ENCODE data around the gene E4F1.
A peak's percentile ranks its signal among the peaks of the same experiment; 100 is the strongest.

Gene E4F1

DNA sequence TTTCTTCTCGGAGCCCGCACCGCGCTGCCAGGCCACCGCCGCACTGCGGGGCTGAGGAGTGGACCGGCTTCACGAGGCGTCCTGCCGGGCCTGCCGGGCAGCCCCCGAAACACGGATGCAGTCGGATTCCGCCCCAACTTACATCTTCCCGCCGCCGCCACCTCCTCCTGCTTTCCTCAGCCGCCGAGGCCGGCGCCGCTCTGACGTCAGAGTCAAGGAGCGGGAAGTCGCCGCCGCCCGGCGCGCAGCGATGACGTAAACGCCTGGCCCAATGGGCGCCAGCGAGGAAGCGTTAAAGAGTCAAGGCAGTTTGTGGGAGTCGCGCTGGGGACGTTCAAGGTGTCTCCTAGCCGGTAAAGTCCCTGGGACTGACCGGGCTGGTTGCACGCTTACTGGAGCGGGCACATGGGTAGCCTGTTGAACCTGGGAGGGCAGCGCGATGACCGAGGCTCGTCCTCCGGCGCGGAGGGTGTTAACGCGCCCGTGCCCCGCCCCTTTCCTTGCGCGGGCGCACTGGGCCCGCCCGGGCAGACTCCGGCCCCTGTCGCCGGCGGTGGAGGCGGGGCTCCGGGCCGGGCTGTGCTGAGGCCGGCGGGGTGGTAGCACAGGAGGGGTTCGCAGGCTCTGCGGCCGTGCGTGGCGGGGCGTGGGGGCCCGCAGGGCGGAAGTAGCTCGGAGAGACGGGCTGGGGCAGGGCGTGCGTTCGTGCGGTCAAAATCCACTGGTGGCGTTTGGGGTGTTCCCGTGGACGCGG is 44.7 kb downstream of the E4F1 start, which contains the start of gene RNPS1:
TSS of gene RNPS1 (minus strand) at position 214 of the 754 bp plus-strand sequence. CDS start 3,483 bp downstream, outside the sequence.
- H3K27ac ChIP-seq = peak within 1 kb of the TSS; percentile 92
- H3K9ac ChIP-seq = peak within 1 kb of the TSS; percentile 47
- peak within 1 kb of the TSS; percentile 99 for H3K4me3 ChIP-seq (ENCODE audit: low read depth, low read length)
- peak within 1 kb of the TSS; percentile 92 for H3K4me2 ChIP-seq (ENCODE audit: low read length)
- no peaks in the 10 kb centered on the region for H3K27me3 ChIP-seq (ENCODE audit: control insufficient read depth, insufficient read depth, low read length)
- no peak for TF ChIP-seq CTCF (IDR thresholded peaks at IDR 0.05)
- H3K4me1 ChIP-seq = peaks cover 4% of the 10 kb centered on the region
- H3K9me3 ChIP-seq (ENCODE audit: control insufficient read depth, low read length) = no peaks in the 10 kb centered on the region
- H3K36me3 ChIP-seq (ENCODE audit: control insufficient read depth, insufficient read depth, low read length) = no peaks in the 10 kb centered on the region
- peaks cover 17% of the 10 kb centered on the region for H3K79me2 ChIP-seq
- H2AFZ ChIP-seq = peak within 1 kb of the TSS; percentile 95

GRCh38 chr16:2270070-2270462 is 46.7 kb downstream of the E4F1 start:
- no peak overlapping the region for H3K9ac ChIP-seq
- no peaks in the 10 kb centered on the region for H3K9me3 ChIP-seq (ENCODE audit: control insufficient read depth, low read length)
- H3K27ac ChIP-seq = no peak overlapping the region
- no peak overlapping the region for H3K4me2 ChIP-seq (ENCODE audit: low read length)
- TF ChIP-seq CTCF (IDR thresholded peaks at IDR 0.05) = no peak
- H3K27me3 ChIP-seq (ENCODE audit: control insufficient read depth, insufficient read depth, low read length) = no peaks in the 10 kb centered on the region
- H3K36me3 ChIP-seq (ENCODE audit: control insufficient read depth, insufficient read depth, low read length) = no peaks in the 10 kb centered on the region
- H2AFZ ChIP-seq = no peak overlapping the region
- H3K4me1 ChIP-seq = peaks cover 4% of the 10 kb centered on the region
- peaks cover 15% of the 10 kb centered on the region for H3K79me2 ChIP-seq
- no peak overlapping the region for H3K4me3 ChIP-seq (ENCODE audit: low read depth, low read length)

DNA sequence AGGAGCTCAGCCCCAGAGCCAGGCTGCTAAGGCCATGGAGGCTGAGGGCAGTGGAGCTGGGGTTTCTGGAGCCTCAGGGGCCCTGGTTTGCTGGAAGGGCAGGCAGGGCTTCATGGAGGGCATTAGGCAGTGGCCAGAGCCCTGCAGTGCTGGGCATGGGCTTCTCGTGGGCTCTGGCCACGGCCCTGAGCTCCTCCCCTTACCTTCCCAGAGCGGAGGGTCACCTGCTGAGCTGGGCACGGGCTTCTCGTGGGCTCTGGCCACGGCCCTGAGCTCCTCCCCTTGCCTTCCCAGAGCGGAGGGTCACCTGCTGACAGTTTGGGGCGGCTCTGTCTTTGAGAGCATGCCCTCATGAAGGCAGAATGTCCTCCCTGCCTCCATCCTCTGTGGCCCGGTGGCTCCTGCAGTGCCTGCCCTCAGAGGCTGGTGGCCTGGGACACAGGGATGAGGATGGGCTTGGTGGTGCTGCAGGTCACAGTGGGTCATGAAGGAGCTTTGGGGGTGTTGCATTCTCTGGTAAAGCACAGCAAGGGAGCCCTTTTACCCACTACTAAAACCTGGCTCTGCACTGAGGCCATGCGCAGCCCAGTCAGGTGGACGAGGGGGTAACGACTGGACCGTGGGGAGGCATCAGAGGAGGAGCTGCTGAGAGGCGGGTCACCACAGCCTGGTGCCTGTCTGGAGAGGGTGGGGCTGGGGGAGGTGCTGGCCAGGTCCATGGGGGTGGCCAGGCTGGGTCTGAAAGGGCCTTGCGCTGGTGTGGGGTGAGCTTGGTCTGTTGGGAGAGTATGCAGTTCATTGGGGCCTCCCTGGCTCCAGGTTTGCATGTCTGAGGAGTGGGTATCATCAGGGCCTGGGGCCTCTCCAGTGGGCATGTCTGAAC is 47.4 kb downstream of the E4F1 start:
- Histone ChIP-seq H3K9ac (no peak overlapping the region), H2AFZ (no peak overlapping the region), H3K9me3 (ENCODE audit: control insufficient read depth, low read length) (no peaks in the 10 kb centered on the region), H3K4me3 (ENCODE audit: low read depth, low read length) (no peak overlapping the region), H3K36me3 (ENCODE audit: control insufficient read depth, insufficient read depth, low read length) (no peaks in the 10 kb centered on the region), H3K27ac (no peak overlapping the region), H3K4me2 (ENCODE audit: low read length) (no peak overlapping the region), H3K27me3 (ENCODE audit: control insufficient read depth, insufficient read depth, low read length) (no peaks in the 10 kb centered on the region), H3K79me2 (peaks cover 8% of the 10 kb centered on the region), H3K4me1 (peaks cover 4% of the 10 kb centered on the region)
- TF ChIP-seq CTCF (IDR thresholded peaks at IDR 0.05) = no peak

DNA sequence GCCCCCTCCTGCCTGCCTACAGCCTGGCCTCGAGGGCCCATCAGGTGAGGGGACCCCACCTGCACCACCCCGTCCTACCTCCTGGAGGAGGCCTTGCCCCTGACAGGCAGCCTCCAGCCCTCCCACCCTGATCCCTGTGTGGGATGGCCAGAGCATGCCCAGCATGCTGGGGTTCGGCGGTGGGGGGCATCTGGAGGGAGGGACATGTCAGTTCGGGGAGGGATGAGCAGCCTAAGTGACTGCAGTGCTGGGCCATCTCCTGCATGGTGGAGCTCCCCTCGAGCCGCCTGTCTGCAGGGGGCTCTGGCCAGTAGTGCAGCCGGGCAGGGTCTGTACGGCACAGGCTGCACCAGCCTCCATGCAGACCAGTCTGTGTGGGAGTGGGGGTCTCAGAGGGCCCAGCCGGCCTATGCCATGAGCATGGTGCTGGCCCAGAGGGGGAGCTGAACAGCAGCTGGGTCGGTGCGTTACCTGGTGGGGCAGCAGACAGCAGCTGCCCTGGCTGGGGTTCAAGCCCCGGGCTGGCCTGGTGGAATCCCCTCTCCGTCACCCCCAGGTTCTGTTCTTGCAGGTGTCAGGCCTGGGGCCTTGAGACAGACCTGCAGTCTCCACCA is 48.6 kb downstream of the E4F1 start:
- Histone ChIP-seq H3K9me3 (ENCODE audit: control insufficient read depth, low read length) (no peaks in the 10 kb centered on the region), H3K79me2 (peaks cover 3% of the 10 kb centered on the region), H3K4me1 (peaks cover 4% of the 10 kb centered on the region), H3K4me2 (ENCODE audit: low read length) (no peak overlapping the region), H3K36me3 (ENCODE audit: control insufficient read depth, insufficient read depth, low read length) (no peaks in the 10 kb centered on the region), H2AFZ (no peak overlapping the region), H3K27ac (no peak overlapping the region), H3K9ac (no peak overlapping the region), H3K4me3 (ENCODE audit: low read depth, low read length) (no peak overlapping the region), H3K27me3 (ENCODE audit: control insufficient read depth, insufficient read depth, low read length) (no peaks in the 10 kb centered on the region)
- TF ChIP-seq CTCF (IDR thresholded peaks at IDR 0.05) = no peak

Data from parathyroid adenoma (tissue), 2 donors.